GM11168 (cell line): Measurements from ENCODE around the gene ABCA6.

Source experiments
- in situ Hi-C: fragments of 300-500 bp; cut with MboI; formaldehyde crosslinking; loops from one replicate; pipeline ENCODE4 v1.12.0; 2022; ENCODE audit warnings: low sequenced_read_pairs; ENCODE audit not compliant: unreplicated experiment

ABCA6 gene

DNA sequence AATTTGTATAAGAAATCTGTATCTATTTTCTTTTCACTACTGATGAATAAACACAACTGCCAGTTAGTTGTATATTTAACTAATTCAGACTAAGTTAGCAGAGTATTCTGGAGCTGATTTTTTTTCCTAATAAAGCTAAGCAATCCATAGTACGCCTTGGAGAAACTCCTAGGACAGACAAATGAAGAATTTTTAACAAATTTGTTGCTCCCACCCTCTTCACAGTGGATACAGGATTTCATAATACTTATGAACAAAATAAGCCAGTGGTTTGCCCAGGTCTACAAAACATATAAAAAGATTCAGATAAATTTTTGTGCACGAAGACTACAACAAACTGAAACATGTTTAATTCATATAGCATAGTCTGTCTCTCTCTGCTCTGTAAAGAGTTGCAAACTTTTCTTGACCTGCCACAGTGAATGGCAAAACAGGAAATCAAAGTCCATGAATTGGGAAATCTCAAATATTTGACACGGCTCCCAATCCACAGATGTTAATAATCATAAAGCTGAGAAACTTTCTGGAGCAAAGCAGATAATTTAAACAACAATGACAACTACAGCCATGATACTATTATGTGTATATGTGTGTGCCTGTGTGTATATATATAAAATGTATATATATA lies 594 bp upstream of the ABCA6 start:
- in situ Hi-C loops = no loop called here

DNA sequence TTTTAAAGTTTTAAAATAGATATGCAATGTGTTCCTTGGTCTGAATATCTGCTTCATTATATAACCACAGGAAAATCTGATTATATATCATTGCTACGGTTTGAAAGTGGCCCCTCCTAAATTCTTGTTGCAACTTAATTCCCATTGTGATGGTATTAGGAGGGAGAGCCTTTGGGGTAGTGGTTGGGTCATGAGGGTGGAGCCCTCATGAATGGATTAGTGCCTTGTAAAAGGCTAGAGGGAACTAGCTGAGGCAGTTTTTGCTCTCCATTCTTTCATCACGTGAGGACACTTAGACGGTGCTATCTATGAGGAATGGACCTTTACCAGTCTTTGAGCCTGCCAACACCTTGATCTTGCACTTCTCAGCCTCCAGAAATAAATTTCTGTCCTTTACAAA lies 7.6 kb downstream of the ABCA6 start:
- in situ Hi-C loops = no loop called here

DNA sequence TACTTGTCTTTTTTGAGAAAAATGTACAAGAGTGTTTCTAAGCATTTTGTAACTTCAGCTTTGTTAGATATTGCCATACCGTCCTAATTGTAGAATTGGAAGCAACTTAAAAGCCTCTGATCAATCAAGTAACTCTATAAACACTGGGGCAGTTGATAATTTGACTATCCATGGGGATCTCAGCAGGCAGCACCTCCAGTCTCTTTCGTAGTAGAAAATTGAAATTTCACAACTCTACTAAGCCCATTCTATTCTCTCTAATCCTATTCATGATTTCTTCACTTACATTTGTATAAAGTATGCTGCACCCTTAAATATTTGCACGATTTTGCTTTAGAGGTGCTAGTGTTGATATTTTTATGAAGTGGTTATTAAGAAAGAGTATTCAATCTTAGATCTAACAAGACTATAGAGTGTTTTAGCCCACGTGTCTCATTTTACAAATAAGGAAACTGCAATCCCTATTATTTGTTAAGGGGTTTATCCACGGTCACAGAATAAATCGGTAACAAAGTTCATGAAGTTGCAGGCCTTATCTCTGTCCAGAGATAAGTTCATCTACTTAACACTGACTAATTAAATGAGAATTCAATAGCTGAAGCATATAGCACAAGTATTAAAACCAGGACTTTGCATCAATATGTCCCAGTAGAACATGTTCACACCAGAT lies 10.9 kb downstream of the ABCA6 start:
- in situ Hi-C loops = no loop called here

DNA sequence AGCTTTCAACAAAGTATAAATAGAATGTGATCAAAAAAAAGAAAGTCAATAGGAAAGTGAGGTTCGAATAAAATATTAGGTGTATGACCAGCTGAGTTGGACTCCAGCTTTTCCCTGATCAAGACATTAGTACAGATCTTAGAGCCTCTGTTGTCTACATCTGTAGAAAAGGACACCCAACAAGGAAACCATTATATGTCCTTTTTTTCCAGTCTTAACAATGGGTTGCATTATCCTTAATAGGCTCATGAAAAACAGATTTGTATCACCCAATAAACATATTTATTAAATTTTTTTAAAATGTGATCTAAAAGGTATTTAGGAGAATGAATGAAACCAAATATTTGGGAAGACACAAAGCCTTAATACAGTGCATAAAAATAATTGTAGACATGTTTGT lies 18.1 kb downstream of the ABCA6 start:
- in situ Hi-C loops = no loop called here

DNA sequence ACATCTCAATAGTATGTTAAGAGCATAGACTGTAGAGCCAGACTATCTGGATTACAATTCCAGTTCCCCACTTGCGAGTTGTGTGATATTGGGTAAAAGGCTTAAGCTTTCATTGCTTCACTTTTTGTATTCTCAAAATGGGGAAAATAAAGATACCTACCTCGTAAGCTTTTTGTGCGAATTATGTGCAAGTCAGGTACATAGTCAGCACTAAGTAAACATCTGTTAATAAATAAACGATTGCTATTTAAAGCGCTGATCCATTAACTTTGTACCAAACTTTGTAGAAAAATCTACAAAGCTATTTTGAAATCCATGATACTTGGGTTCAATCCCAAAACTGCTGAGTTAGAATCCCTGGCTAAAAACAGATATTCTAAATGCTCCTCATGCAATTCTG lies 19.6 kb downstream of the ABCA6 start:
- in situ Hi-C loops = no loop called here

DNA sequence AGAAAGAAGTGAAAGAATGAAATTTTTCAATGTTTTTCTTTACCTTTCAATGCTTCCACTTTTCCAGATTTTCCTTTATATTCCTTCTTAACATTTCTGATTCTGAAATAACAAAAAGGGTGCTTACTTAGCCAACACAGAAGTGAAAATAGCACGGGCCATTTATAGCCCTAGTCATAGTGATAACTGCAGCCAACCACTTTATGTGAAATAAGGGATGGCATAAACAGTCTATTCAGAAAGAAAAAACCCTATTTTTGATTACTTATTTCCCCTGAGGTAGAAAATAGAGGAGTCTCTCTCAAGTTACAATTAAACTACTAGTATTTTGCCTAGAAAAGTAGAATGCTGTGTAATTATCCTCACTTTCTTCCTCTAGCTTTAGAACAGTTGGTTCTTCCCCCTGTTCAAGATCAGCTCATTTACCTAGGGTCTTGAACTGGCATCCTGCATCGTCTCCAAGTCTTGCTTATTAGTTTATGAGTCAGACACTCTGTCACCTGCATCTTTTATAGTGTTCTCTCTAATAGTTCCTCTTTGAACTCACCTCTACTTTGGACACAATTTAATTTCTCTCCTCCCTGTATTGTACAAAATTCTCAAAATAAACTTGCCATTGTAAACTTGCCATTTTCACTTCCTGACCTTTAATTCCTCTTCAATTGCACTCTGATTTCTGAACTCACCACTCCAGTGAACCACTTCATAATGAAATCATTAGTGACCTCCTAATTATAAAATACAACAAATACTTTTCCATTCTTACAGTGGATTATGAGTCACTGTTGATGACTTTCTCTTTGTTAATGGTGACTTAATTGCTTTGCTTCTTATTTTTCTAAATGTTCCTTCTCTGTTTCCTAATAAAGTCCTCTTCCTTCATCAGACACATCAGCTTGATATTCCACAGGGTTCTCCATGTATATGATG lies 23.6 kb downstream of the ABCA6 start:
- in situ Hi-C loops = no loop called here

DNA sequence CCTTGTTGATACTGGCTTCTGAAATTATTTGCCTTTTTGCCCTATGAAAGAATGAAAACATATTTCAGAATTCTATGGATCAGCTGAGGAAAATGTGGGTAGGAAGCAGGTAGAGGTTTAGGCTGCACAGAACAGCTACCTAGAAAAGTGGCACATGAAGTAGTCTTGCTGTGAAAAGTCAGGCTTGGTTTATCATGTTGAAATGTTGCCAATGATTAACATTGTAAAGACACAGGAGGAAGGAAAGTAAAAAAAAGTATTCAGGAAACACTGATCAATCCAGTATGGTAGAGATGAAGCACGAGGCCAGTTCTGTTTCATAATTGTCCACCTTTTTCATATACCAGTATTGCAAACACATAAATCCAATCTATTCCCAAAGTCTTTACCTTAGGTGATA lies 29.9 kb downstream of the ABCA6 start:
- in situ Hi-C loops = no loop called here

DNA sequence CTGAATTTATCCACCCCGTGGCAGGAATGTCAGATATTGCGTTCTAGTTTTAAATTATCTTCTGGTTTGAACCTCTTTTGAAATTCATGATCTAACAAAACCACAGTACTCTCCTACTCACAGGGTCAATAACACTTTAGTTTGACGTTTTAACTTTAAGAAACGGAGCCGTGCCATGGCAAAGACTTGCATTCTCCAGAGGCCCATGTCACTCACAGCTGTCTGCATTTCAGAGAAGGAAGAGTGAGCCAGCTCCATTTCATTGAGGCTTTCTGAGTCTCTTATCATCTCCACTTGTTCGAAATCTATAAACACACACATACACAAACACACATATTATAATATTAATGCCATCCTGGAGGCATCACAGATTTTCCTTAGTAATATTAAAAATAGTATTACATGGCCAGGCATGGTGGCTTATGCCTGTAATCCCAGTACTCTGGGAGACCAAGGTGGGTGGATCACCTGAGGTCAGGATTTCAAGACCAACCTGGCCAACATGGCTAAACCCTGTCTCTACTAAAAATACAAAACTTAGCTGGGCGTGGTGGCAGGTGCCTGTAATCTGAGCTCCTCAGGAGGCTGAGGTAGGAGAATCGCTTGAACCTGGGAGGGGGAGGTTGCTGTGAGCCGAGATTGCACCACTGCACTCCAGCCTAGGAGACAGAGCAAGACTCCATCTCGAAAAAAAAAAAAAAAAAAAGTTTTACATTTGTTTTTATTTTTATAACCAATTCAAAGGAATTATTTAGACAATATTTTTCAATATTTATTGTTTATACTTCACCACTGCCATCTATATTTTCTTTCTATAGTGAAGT lies 35.6 kb downstream of the ABCA6 start:
- in situ Hi-C loops = no loop called here

DNA sequence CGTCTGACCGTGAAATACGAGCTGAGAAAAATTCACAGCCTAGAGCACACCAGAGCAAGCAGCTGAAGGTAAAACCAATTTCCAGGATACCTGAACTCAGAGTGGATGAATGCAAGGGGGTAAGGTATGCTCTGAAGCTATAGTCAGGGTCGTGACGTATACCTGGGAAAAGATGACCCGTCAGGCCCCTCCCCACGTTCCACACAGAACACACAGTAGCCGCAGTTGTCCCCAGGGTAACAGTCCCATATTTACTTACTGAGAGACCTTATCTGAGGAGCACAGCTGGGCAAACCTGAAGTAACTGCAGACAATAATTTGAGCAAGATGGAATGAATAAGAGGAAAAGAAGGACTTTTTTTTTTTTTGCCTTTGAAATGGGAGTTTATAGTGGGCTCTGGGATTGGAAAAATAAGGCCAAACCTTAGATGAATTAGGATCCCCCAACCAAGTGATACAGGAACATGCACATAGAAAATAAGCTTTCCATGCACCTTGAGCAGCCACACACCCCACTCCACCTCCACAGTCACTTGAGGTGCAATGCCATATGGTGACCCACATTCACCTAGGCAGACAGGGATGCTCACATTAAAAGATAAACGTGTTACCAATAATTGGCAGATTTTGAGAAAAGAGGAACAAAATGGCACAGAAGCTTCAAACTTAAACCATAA lies 38.0 kb downstream of the ABCA6 start:
- in situ Hi-C loops = no loop called here

DNA sequence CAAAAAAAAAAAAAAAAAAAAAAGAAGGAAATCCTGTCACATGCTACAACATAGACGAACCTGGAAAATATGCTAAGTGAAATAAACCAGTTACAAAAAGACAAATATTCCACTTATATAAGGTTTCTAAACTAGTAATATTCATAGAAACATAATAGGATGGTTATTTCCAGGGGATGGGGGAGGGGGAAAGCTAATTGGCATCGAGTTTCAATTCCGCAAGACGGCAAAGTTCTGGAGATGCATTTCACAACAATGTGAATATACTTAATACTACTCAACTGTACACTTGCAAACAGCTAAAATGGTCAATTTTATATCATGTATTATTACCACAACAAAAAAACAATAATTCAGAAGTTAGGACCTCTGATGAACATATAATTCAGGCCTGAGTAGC lies 43.1 kb downstream of the ABCA6 start:
- in situ Hi-C loops = no loop called here

DNA sequence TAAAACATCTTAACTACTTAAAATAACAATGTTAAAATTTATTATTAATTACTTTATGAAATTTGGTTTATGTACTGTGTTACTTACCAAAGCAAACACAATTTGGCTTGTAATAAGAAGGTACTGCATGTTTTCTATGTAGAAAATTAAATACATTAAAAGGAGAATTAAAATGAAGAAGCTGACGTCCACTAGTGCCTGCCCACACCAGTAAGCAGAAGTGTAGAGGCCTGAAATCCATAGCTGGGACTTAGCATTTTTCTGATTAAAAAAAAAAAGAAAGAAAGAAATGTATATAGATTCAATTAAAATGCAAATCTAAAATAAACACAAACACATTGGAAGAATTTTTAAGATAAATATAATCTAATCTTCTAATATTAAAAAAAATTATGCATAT lies 45.2 kb downstream of the ABCA6 start:
- in situ Hi-C loops = no loop called here

DNA sequence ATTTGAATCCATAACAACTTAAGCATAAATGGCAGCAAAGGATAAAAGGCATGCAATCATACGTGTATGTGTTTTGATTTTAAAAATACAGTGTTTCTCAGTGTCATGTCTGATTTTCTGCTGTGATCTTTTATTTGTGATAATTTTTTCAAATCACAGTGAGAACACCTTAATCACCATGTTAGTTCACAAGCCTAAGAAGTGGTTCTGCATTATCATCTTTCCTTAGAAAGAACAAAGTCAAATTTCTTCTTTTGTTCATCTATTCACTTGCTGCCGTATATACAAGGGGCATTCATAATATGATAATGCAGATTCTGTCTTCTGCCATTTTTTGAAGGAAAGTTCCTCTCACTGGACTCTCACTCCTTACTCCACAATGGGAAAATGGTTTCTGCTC lies 47.7 kb downstream of the ABCA6 start:
- in situ Hi-C loops = no loop called here

DNA sequence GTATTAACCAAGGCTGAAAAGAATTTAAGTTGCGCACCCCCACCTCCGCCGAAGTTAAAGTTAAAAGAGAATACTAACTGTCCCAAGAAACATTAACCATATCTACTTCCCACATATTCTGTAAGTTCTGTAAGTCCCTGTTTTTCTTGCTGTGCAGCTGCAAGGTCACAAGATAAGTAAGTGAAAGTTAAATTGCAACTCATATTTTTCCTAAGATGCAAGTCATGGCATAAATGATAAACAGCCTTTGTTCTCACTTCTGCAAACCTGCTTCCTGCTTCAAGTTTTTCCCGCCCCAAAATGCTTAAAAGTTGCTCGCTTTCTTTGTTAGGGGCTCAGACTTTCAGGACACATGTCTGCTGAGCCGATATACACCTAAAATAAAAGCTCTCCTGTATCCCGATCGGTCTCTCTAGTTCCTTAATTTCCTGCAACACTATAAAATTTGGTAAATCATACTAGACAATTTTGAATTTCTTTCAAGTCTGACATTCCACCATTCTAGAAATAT lies 48.4 kb downstream of the ABCA6 start:
- in situ Hi-C loops = no loop called here

DNA sequence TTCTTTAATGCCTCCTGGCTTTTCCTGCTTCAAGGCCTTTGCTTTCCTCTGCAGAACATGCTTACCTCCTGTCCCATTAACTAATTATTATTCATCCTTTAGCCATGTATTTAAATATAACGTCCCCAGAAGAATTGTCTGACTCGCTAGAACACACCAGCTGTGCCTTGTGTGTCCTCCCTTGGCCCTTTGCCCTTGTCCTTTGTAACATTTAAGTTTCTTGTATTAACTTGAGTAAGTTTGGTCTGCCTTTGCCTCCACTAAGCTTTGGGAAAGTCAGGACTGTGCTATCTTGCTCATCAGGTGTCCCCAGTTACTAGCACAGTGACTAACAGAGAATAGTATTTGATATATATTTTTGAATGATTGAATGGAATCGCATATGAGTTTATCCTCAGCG lies 51.3 kb downstream of the ABCA6 start:
- in situ Hi-C loops = no loop called here

DNA sequence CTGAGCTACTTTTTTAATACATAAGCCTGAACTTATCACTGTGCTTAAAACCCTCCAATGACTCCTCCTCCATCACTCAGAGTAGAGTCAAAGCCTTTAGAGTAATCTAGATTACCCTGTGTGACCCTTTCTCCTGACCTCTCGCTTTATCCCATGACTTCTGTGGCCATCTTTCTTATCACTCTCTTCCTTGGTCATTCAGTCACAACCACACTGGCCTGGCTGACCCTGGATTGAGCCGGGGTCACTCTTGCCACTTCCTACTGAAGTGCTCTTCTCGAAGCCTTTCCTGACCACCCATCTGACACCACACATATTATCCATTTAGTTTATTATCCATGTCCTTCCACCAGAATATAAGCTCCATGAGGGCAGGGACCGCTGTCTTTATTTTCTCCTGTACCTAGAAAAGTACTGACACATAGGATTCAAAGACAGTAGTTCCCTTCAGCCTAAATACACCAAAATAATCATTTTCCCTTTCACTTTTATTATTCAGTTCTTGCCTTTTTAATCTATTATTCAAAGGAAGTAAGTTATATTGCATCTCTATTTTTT lies 53.0 kb downstream of the ABCA6 start:
- in situ Hi-C loops = no loop called here

DNA sequence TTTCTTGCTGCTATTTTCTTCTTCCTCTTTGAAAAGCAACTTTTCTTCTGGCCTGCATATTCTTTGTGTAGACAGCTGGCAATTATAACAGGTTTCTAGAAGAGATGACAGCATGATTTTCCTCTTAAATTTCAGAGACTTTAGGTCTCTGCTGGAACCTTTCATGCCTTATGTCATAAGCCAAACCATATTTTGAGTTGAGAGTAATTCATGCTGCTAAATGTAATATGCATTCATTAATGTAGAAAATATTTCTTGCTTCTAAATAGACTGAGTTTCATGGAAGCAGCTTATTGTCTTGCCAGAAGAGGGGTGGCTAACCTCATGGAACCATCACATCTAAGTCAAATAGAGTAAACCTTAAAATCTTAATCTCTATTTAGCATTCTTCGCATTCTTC lies 55.1 kb downstream of the ABCA6 start:
- in situ Hi-C loops = no loop called here

DNA sequence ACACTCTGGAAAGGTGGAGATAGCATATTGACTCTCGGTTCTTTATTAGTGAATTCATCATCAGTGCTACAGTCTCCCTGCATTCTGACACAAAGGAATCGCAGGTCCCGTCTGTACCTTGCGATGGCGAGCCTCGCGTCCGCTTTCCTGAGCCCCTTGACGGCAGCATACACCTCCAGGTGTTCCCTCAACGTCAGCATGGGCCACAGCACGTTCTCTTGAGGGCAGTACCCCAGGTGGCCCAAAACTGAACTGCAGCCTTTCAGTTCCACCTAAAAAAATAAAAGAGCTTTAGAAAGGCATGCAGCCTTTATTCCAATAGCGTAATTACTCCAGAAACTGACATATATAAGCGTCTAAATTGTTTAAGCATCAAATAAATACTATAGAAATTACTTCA lies 56.8 kb downstream of the ABCA6 start:
- in situ Hi-C loops = no loop called here

DNA sequence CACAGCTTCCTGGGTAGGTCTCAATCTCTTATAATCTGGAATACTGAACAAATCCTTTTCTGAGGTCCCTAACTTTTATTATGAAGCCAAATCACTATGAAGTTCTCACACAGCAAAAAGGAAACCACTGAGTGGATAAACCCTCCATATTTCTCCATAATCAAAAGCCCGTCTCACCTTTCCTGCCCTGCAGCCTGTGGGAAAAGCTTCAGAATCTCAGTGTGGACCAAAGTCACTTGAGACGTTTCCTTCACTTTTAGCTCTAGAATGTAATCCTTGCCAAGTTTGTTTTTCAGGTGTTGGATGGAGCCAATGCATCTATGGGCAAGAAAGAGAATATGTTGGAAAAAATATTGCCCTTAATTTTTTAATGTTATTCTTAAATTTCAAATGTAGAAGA lies 59.0 kb downstream of the ABCA6 start:
- in situ Hi-C loops = no loop called here

DNA sequence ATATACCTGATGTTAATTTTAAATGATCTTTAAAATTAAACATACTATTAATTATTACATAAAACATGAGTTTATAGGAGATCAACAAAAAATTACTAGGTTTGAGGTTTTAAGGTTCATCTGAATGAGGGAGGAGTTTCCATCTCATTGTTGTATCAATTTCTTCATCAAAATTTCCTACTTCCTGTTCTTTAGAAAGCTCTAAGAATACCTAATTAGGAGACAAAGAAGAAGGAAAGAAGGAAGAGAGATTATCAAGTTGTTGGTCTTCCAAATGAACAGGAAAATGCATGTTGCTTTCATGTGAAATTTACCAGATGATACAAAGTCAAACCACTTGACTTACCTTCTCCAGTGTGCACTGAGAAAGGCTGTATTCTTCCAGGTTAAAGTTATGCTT lies 62.8 kb downstream of the ABCA6 start:
- in situ Hi-C loops = no loop called here
